HG02623 (cell line): ENCODE data around the gene AIMP1.
A peak's percentile ranks its signal among the peaks of the same experiment; 100 is the strongest.

Source experiments
- ATAC-seq: cut with Tn5 transposase; IDR thresholded peaks from one replicate; pipeline ENCODE4 v1.9.1; 2021; ENCODE audit warnings: moderate library complexity; ENCODE audit not compliant: unreplicated experiment

AIMP1 gene

GRCh38 chr4:106315968-106316772, at the start of gene AIMP1, which contains the start of gene TBCK:
Gene AIMP1, plus strand, starts transcription at chr4:106316550. Its CDS starts 8,460 bp downstream, at chr4:106325010.
Gene TBCK, minus strand, starts transcription at chr4:106316209. Its CDS starts 7,249 bp downstream, at chr4:106308960.
- ATAC-seq: peak; percentile 87

GRCh38 chr4:106268786-106269185, 47.6 kb upstream of the AIMP1 start:
- ATAC-seq: no peak

- ATAC-seq: no peak
These were observed 46.6 kb upstream of the AIMP1 start for GRCh38 chr4:106269711-106270110.

- ATAC-seq: no peak
These were observed 45.6 kb upstream of the AIMP1 start for GRCh38 chr4:106270736-106271135.

- no peak for ATAC-seq
These were observed 42.5 kb upstream of the AIMP1 start for GRCh38 chr4:106273831-106274230.

- ATAC-seq: no peak
These were observed 39.1 kb upstream of the AIMP1 start for GRCh38 chr4:106277140-106277675.

- ATAC-seq: no peak
These were observed 32.1 kb upstream of the AIMP1 start for GRCh38 chr4:106284227-106284626.

GRCh38 chr4:106286611-106287010, 29.7 kb upstream of the AIMP1 start:
- ATAC-seq: no peak

GRCh38 chr4:106287353-106287969, 28.9 kb upstream of the AIMP1 start:
- ATAC-seq: no peak

- ATAC-seq: no peak
These were observed 26.6 kb upstream of the AIMP1 start for GRCh38 chr4:106289737-106290136.

- no peak for ATAC-seq
These were observed 24.7 kb upstream of the AIMP1 start for GRCh38 chr4:106291678-106292077.

- ATAC-seq: no peak
These were observed 22.3 kb upstream of the AIMP1 start for GRCh38 chr4:106294062-106294461.

- no peak for ATAC-seq
These were observed 18.9 kb upstream of the AIMP1 start for GRCh38 chr4:106297245-106298035.

GRCh38 chr4:106299977-106300376, 16.4 kb upstream of the AIMP1 start:
- no peak for ATAC-seq

- ATAC-seq: no peak
These were observed 14.8 kb upstream of the AIMP1 start for GRCh38 chr4:106301393-106302061.

GRCh38 chr4:106302062-106302438, 14.3 kb upstream of the AIMP1 start:
- ATAC-seq: no peak

GRCh38 chr4:106303548-106304281, 12.6 kb upstream of the AIMP1 start:
- ATAC-seq: no peak

GRCh38 chr4:106304632-106305031, 11.7 kb upstream of the AIMP1 start:
- no peak for ATAC-seq

- ATAC-seq: no peak
These were observed 10.8 kb upstream of the AIMP1 start for GRCh38 chr4:106305435-106306055.

GRCh38 chr4:106306561-106306960, 9.8 kb upstream of the AIMP1 start:
- no peak for ATAC-seq
